Measurements from ENCODE around the gene HSPG2. TPM values are rescaled to one million over a fixed set of nuclear protein-coding genes. Genes with fewer than 3 reads are reported as not detected.
"Not testable (repeated sequence)": the region's sequence is repeated elsewhere in the genome, so short reads cannot be mapped to it uniquely, and the experiment has no call there.

HSPG2 gene
- total and polyA plus RNA-seq, 10 of the 15 experiments (the other 5 are each of a cell fraction or from before 2014, with no cell fraction given) = 0.30 to 3.4 (median 0.73) TPM; not detected in 2

DNA sequence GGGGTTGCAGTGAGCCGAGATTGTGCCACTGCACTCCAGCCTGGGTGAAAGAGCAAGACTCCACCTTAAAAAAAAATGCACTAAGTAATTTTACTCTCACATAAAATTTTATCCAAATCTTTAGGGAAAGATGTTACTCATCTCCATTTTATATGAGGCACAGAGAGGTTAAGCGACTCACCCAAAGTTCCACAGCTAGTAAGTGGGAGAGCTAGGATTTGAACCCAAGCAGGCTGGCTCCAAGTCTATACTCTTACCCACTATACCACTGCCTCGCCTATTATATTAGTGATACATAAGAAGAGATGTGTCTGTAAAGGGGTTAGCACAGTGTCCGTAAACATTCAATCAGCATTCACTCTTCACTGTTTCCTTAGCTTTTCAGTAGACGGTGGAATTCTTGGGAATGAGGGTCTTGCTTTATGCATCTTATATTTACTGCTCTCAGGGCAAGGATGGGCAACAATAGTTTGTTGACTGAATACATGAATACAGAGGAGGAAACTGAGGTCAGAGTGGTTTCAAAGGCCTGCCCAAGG, 109.9 kb downstream of the HSPG2 start:
- BruUV-seq (replicated peaks) = no TSS peak
- ChIA-PET RAD21 (ENCODE audit: unreplicated experiment) (no interaction called here), CTCF (no interaction called here), SMC1A (ENCODE audit: uncharacterized antibody, unreplicated experiment) (no interaction called here), POLR2A (no interaction called here)
- Histone ChIP-seq H2AFZ (ENCODE audit: control insufficient read depth, low read depth, low read length) (no peak overlapping the region), H3K27ac (ENCODE audit: control insufficient read depth, insufficient read depth) (no peak overlapping the region), H3K4me1 (ENCODE audit: control insufficient read depth, insufficient read depth, low read length) (no peaks in the 10 kb centered on the region), H3K27me3 (replicated peaks in 1 of 2; ENCODE audit: control insufficient read depth in 2 of 2, insufficient read depth in 2 of 2, low read length in 1 of 2) (no peaks in the 10 kb centered on the region), H3K36me3 (ENCODE audit: control insufficient read depth in 2 of 2, insufficient read depth in 2 of 2, low read length in 1 of 2) (no peaks in the 10 kb centered on the region), H3K4me2 (ENCODE audit: control insufficient read depth, insufficient read depth) (no peak overlapping the region), H3K9me3 (replicated peaks; ENCODE audit: control insufficient read depth, insufficient read depth, low read length) (no peaks in the 10 kb centered on the region), H3K4me3 (no peak overlapping the region), H4K20me1 (ENCODE audit: control insufficient read depth, insufficient read depth) (no peaks in the 10 kb centered on the region), H3K79me2 (ENCODE audit: control insufficient read depth, insufficient read depth, low read length) (no peaks in the 10 kb centered on the region), H3K9ac (ENCODE audit: control insufficient read depth, insufficient read depth, low read length) (no peak overlapping the region)
- WGBS (ENCODE audit: insufficient coverage, insufficient replicate concordance, low lambda C conversion rate, missing lambda C conversion rate) = 55% methylated on average over 5 of the region's 5 CpGs
- ATAC-seq (no peak), FAIRE-seq (no peak), DNase-seq (ENCODE audit: low read depth, low spot score) (no peak)
- intact Hi-C loops (cut with micrococcal nuclease; ENCODE audit: unreplicated experiment) (no loop called here), in situ Hi-C loops (cut with MboI) (no loop called here)
- no peak for TF ChIP-seq TBL1XR1 (IDR thresholded peaks at IDR 0.05; ENCODE audit: low read depth, low read length)
- no peak for TF ChIP-seq MEF2B (IDR thresholded peaks at IDR 0.05; ENCODE audit: partially characterized antibody, poor library complexity, severe bottlenecking)
- TF ChIP-seq FOXK2 (IDR thresholded peaks at IDR 0.05) = no peak
- no peak for TF ChIP-seq TARDBP (IDR thresholded peaks at IDR 0.05; ENCODE audit: borderline replicate concordance)
- TF ChIP-seq TAF1 (IDR thresholded peaks at IDR 0.05; ENCODE audit: borderline replicate concordance, low read depth, low read length) = no peak
- no peak for TF ChIP-seq KDM1A (IDR thresholded peaks at IDR 0.05; ENCODE audit: borderline replicate concordance)
- TF ChIP-seq RB1 (IDR thresholded peaks at IDR 0.05; ENCODE audit: borderline replicate concordance) = no peak

GRCh38 chr1:21826694-21827093, 110.4 kb downstream of the HSPG2 start:
- H3K36me3 ChIP-seq (ENCODE audit: control insufficient read depth in 2 of 2, insufficient read depth in 2 of 2, low read length in 1 of 2); H4K20me1 ChIP-seq (ENCODE audit: control insufficient read depth, insufficient read depth); H3K27me3 ChIP-seq (replicated peaks in 1 of 2; ENCODE audit: control insufficient read depth in 2 of 2, insufficient read depth in 2 of 2, low read length in 1 of 2); ATAC-seq; H3K4me2 ChIP-seq (ENCODE audit: control insufficient read depth, insufficient read depth); intact Hi-C loops (cut with micrococcal nuclease; ENCODE audit: unreplicated experiment); in situ Hi-C loops (cut with MboI); FAIRE-seq; SMC1A ChIA-PET (ENCODE audit: uncharacterized antibody, unreplicated experiment); POLR2A ChIA-PET; H3K9ac ChIP-seq (ENCODE audit: control insufficient read depth, insufficient read depth, low read length); H3K9me3 ChIP-seq (replicated peaks; ENCODE audit: control insufficient read depth, insufficient read depth, low read length); H2AFZ ChIP-seq (ENCODE audit: control insufficient read depth, low read depth, low read length); H3K4me1 ChIP-seq (ENCODE audit: control insufficient read depth, insufficient read depth, low read length); CTCF ChIA-PET; RAD21 ChIA-PET (ENCODE audit: unreplicated experiment); DNase-seq (ENCODE audit: low read depth, low spot score); H3K79me2 ChIP-seq (ENCODE audit: control insufficient read depth, insufficient read depth, low read length); BruUV-seq (replicated peaks); H3K4me3 ChIP-seq; H3K27ac ChIP-seq (ENCODE audit: control insufficient read depth, insufficient read depth): not testable (repeated sequence)
- WGBS (ENCODE audit: insufficient coverage, insufficient replicate concordance, low lambda C conversion rate, missing lambda C conversion rate) = 62% methylated on average over 10 of the region's 10 CpGs

All from GM12878 (cell line).